IMR-90 (cell line): ENCODE measurements around the gene PYGB. TPM values are rescaled to one million over a fixed set of nuclear protein-coding genes. Genes with fewer than 3 reads are reported as not detected.

ENCODE experiments used
- ATAC-seq: fragments of 200-7000 bp; cut with Tn5 transposase; 2 replicates; pipeline ENCODE4 v1.9.1; 2020; ENCODE audit warnings: low read depth, mild to moderate bottlenecking, moderate library complexity
- BruUV-seq: library from RNA; stranded (reverse); fragments of 400-500 nt; replicated peaks from 2 replicates; lab custom pipeline; 2021; lab: Mats Ljungman, UMichigan
- CTCF ChIA-PET: fragments of 300-600 bp; formaldehyde crosslinking; extraction: SDS; loops from one replicate; lab custom pipeline; 2021; ENCODE audit warnings: antibody characterized with exemption; lab: Yijun Ruan, JAX
- POLR2A ChIA-PET: fragments of 300-600 bp; sonication (Branson Sonifier 250); formaldehyde crosslinking; loops from one replicate; lab custom pipeline; 2022; ENCODE audit warnings: antibody characterized with exemption; ENCODE audit not compliant: unreplicated experiment; lab: Charles Lee
- DNase-seq: peaks from one replicate; pipeline ENCODE4 v3.0.0; 2013
- H2AFZ ChIP-seq: replicated peaks from 2 replicates; pipeline ENCODE3; 2013; ENCODE audit warnings: low read length, mild to moderate bottlenecking; ENCODE audit not compliant: poor library complexity
- H2AK5ac ChIP-seq: 2 replicates; pipeline ENCODE4 v1.6.1; 2013; ENCODE audit warnings: low read depth, low read length, inconsistent platforms
- H2AK9ac ChIP-seq: replicated peaks from 2 replicates; pipeline ENCODE3; 2013; ENCODE audit warnings: mild to moderate bottlenecking, low read depth, low read length, moderate library complexity; ENCODE audit not compliant: poor library complexity
- H2BK120ac ChIP-seq: 2 replicates; pipeline ENCODE4 v1.6.1; 2013; ENCODE audit warnings: low read depth, low read length, inconsistent platforms
- H2BK15ac ChIP-seq: 3 replicates; pipeline ENCODE4 v1.6.1; 2013; ENCODE audit warnings: low read depth, low read length, inconsistent platforms
- H2BK20ac ChIP-seq: 2 replicates; pipeline ENCODE4 v1.6.1; 2013; ENCODE audit warnings: low read depth, mild to moderate bottlenecking, inconsistent platforms, low read length, moderate library complexity
- H2BK5ac ChIP-seq: 2 replicates; pipeline ENCODE4 v1.6.1; 2013; ENCODE audit warnings: mild to moderate bottlenecking, low read depth, low read length, inconsistent platforms; ENCODE audit not compliant: poor library complexity, severe bottlenecking
- H3K14ac ChIP-seq: replicated peaks from 2 replicates; pipeline ENCODE4 v1.6.1; 2013; ENCODE audit warnings: low read depth, low read length, inconsistent platforms
- H3K18ac ChIP-seq: 2 replicates; pipeline ENCODE4 v1.6.1; 2013; ENCODE audit warnings: low read depth, low read length, control low read depth
- H3K23ac ChIP-seq: 2 replicates; pipeline ENCODE4 v1.6.1; 2013; ENCODE audit warnings: low read depth, low read length, inconsistent platforms
- H3K27ac ChIP-seq: 2 replicates; pipeline ENCODE4 v1.5.1; 2013; ENCODE audit warnings: mild to moderate bottlenecking, control low read depth, low read length; ENCODE audit not compliant: insufficient read depth
- H3K27me3 ChIP-seq: 2 replicates; pipeline ENCODE4 v1.6.1; 2013; ENCODE audit warnings: low read length; ENCODE audit not compliant: control insufficient read depth, insufficient read depth
- H3K36me3 ChIP-seq: 2 replicates; pipeline ENCODE4 v1.6.1; 2013; ENCODE audit warnings: low read length, mixed read lengths; ENCODE audit not compliant: control insufficient read depth, insufficient read depth
- H3K4ac ChIP-seq: 2 replicates; pipeline ENCODE4 v1.6.1; 2013; ENCODE audit warnings: low read depth, low read length, inconsistent platforms
- H3K4me1 ChIP-seq: 2 replicates; pipeline ENCODE4 v1.6.1; 2013; ENCODE audit warnings: low read length, mixed read lengths; ENCODE audit not compliant: control insufficient read depth, insufficient read depth
- H3K4me2 ChIP-seq: 2 replicates; pipeline ENCODE4 v1.6.1; 2013; ENCODE audit warnings: low read depth, mild to moderate bottlenecking, control low read depth, low read length, moderate library complexity
- H3K4me3 ChIP-seq: 2 replicates; pipeline ENCODE4 v1.5.1; 2013; ENCODE audit warnings: low read depth, mild to moderate bottlenecking, control low read depth, low read length, moderate library complexity; ENCODE audit not compliant: insufficient read depth
- H3K56ac ChIP-seq: 2 replicates; pipeline ENCODE4 v1.6.1; 2013; ENCODE audit warnings: low read length, inconsistent platforms; ENCODE audit not compliant: insufficient read depth; ENCODE audit errors: extremely low read depth
- H3K79me1 ChIP-seq, 2 experiments: 2 replicates each; pipeline ENCODE4 v1.6.1; 2013; ENCODE audit warnings: low read length in 2 of 2, inconsistent platforms in 1 of 2, low read depth in 1 of 2
- H3K9ac ChIP-seq: 2 replicates; pipeline ENCODE4 v1.6.1; 2013; ENCODE audit warnings: low read depth, low read length, control low read depth
- H3K9me1 ChIP-seq: 2 replicates; pipeline ENCODE4 v1.6.1; 2013; ENCODE audit warnings: low read length, inconsistent platforms; ENCODE audit not compliant: insufficient read depth
- H3K9me3 ChIP-seq: 2 replicates; pipeline ENCODE4 v1.6.1; 2013; ENCODE audit warnings: low read length; ENCODE audit not compliant: control insufficient read depth, insufficient read depth
- H4K20me1 ChIP-seq: 2 replicates; pipeline ENCODE4 v1.6.1; 2013; ENCODE audit warnings: low read length, inconsistent platforms; ENCODE audit not compliant: insufficient read depth
- H4K5ac ChIP-seq: 2 replicates; pipeline ENCODE4 v1.6.1; 2013; ENCODE audit warnings: mild to moderate bottlenecking, low read depth, low read length, control low read depth
- H4K8ac ChIP-seq, 2 experiments: 2 replicates each; pipeline ENCODE4 v1.6.1; 2013; ENCODE audit warnings: low read depth in 2 of 2, low read length in 2 of 2, control low read depth in 1 of 2, inconsistent platforms in 1 of 2
- H4K91ac ChIP-seq: 2 replicates; pipeline ENCODE4 v1.6.1; 2013; ENCODE audit warnings: low read depth, low read length, inconsistent platforms; ENCODE audit not compliant: insufficient read depth
- CEBPB ChIP-seq: IDR thresholded peaks from 2 replicates; pipeline ENCODE4 v1.6.1; 2012; ENCODE audit warnings: low read depth, low read length, improper control_type of control experiment
- WGBS, 2 experiments: methylation state at CpG; one replicate each; pipeline versions ENCODE4 v1.1.5 to v1.1.7; 2013; ENCODE audit warnings: missing lambda C conversion rate in 2 of 2; ENCODE audit not compliant: insufficient read length in 1 of 2; ENCODE audit errors: extremely low coverage in 2 of 2; 5-methylcytosine and 5-hydroxymethylcytosine counted together
- dilution Hi-C: fragments of 300-500 bp; cut with HindIII; formaldehyde crosslinking; loops from one replicate; pipeline ENCODE4 v1.14.3; 2018; ENCODE audit warnings: low sequenced_read_pairs; ENCODE audit not compliant: unreplicated experiment
- in situ Hi-C: fragments of 300-500 bp; cut with MboI; formaldehyde crosslinking; loops from 3 replicates; pipeline ENCODE4 v1.14.3; 2019; ENCODE audit warnings: low sequenced_read_pairs, inconsistent platforms, mixed read lengths
- intact Hi-C: fragments of 100-400 bp; cut with micrococcal nuclease; formaldehyde crosslinking; loops from 2 replicates; pipeline ENCODE4 v1.10.0; 2022
- polyA plus RNA-seq, 3 experiments: library from polyadenylated mRNA; depleted of rRNA; stranded (reverse); fragments of >200 nt; gene quantifications; 2 replicates each; pipeline ENCODE4 v1.2.3, GENCODE V29; 2012; ENCODE audit warnings: low replicate concordance in 1 of 3
- total RNA-seq: library from RNA; depleted of rRNA; stranded (reverse); fragments of >200 nt; gene quantifications from 2 replicates; pipeline ENCODE4 v1.2.3, GENCODE V29; 2012

PYGB gene
- total and polyA plus RNA-seq, 2 of the 4 experiments (the other 2 are of a cell fraction): 72.4 to 83.1 TPM

GRCh38 chr20:25198663-25199383 is 49.1 kb upstream of the PYGB start:
- no peak overlapping the region for H2BK15ac ChIP-seq
- no peak overlapping the region for H3K4ac ChIP-seq
- BruUV-seq: no TSS peak
- H3K9me1 ChIP-seq: peaks cover 15% of the 10 kb centered on the region
- H3K79me1 ChIP-seq: peaks cover 40 to 56% of the 10 kb centered on the region in 2 experiments
- H3K9me3 ChIP-seq: no peaks in the 10 kb centered on the region
- in situ Hi-C loops: loop anchor here (5.0 to 10.0 kb wide), 5 partner anchors 33 to 216 kb away; partner anchors contain the start of gene APMAP
- no peak overlapping the region for H3K27ac ChIP-seq
- H4K20me1 ChIP-seq: peaks cover 27% of the 10 kb centered on the region
- 0 out of 2 replicates have a peak, but pooled peaks cover 2% of the 10 kb centered on the region for H3K36me3 ChIP-seq
- H3K4me1 ChIP-seq: peaks cover 7% of the 10 kb centered on the region
- no peak overlapping the region for H2AFZ ChIP-seq
- no peak overlapping the region for H2AK5ac ChIP-seq
- H3K56ac ChIP-seq: no peak overlapping the region
- POLR2A ChIA-PET: no interaction called here
- WGBS, 2 experiments: 80% methylated on average over 4 of the region's 11 CpGs; no CpG with 5 or more reads in 1 of the 2 experiments
- no peak overlapping the region for H3K18ac ChIP-seq
- no peaks in the 10 kb centered on the region for H3K27me3 ChIP-seq
- H2AK9ac ChIP-seq: no peak overlapping the region
- intact Hi-C loops: no loop called here
- no peak overlapping the region for H4K8ac ChIP-seq
- no peak overlapping the region for H4K91ac ChIP-seq
- H4K5ac ChIP-seq: no peak overlapping the region
- H3K14ac ChIP-seq: no peak overlapping the region
- H3K4me2 ChIP-seq: no peak overlapping the region
- dilution Hi-C loops: no loop called here
- CTCF ChIA-PET: no interaction called here
- no peak overlapping the region for H3K4me3 ChIP-seq
- no peak for ATAC-seq
- no peak overlapping the region for H3K9ac ChIP-seq
- H2BK5ac ChIP-seq: no peak overlapping the region
- no peak for TF ChIP-seq CEBPB
- DNase-seq: no peak
- no peak overlapping the region for H2BK120ac ChIP-seq
- H2BK20ac ChIP-seq: no peak overlapping the region
- no peak overlapping the region for H3K23ac ChIP-seq
